ENCODE results near the gene CLEC18C.

DNA sequence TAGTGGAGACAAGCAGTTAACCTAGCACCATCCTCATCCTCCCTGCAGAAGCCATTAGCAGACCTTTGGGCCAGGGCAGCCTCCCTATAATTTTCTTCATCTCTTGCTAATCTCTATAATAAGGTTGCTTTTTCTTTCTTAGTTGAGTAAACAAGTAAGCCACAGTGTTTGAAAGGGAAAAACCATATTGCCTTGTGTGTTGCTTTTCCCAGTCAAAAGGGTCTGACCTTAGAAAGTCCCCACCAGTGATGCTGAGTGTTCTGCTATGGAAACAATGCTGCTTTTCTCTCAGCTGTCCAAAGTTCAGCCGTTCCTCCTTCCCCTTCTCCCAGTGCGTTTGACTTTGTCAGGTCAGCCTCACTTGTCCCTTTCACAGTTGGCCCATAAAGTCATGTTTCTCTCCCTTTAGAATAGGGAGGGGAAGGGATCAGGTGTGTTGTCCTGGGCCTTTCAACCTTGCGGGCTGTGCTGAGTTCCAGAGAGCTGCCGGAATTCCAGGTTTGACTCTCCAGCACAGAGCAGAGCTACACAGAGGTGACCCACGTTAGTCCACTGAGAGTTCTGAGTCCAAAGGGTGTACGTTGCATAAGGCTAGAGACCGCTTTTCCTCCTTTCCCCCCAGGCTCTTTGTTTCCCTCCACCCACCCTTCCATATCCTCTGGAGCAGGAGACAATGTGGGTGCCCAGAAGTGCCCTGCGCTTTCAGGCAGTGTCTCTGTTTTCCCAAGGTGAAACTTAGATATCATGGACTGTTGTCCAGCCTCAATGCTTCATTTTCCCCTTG is 15.9 kb upstream of the CLEC18C start:
- TF ChIP-seq, protein P1, sequence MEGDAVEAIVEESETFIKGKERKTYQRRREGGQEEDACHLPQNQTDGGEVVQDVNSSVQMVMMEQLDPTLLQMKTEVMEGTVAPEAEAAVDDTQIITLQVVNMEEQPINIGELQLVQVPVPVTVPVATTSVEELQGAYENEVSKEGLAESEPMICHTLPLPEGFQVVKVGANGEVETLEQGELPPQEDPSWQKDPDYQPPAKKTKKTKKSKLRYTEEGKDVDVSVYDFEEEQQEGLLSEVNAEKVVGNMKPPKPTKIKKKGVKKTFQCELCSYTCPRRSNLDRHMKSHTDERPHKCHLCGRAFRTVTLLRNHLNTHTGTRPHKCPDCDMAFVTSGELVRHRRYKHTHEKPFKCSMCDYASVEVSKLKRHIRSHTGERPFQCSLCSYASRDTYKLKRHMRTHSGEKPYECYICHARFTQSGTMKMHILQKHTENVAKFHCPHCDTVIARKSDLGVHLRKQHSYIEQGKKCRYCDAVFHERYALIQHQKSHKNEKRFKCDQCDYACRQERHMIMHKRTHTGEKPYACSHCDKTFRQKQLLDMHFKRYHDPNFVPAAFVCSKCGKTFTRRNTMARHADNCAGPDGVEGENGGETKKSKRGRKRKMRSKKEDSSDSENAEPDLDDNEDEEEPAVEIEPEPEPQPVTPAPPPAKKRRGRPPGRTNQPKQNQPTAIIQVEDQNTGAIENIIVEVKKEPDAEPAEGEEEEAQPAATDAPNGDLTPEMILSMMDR (conservative IDR thresholded peaks at IDR 0.05; ENCODE audit: low read depth, low read length): no peak
- no peak for TF ChIP-seq RCOR1 (IDR thresholded peaks at IDR 0.05; ENCODE audit: insufficient replicate concordance, low read length)
- no peak for TF ChIP-seq MAZ (IDR thresholded peaks at IDR 0.05; ENCODE audit: borderline replicate concordance, low read depth, low read length)
- TF ChIP-seq POLR2A (IDR thresholded peaks at IDR 0.05; ENCODE audit: low read depth, low read length): no peak
- TF ChIP-seq USF2 (IDR thresholded peaks at IDR 0.05; ENCODE audit: low read depth, low read length): no peak
- no peak for TF ChIP-seq SMC3 (IDR thresholded peaks at IDR 0.05; ENCODE audit: low read depth, low read length)
- TF ChIP-seq BHLHE40 (IDR thresholded peaks at IDR 0.05; ENCODE audit: low read depth, low read length): no peak
- TF ChIP-seq MAFK (IDR thresholded peaks at IDR 0.05; ENCODE audit: low read depth, low read length): no peak
- no peak for TF ChIP-seq RAD21 (IDR thresholded peaks at IDR 0.05; ENCODE audit: low read length)
- TF ChIP-seq, protein P2, sequence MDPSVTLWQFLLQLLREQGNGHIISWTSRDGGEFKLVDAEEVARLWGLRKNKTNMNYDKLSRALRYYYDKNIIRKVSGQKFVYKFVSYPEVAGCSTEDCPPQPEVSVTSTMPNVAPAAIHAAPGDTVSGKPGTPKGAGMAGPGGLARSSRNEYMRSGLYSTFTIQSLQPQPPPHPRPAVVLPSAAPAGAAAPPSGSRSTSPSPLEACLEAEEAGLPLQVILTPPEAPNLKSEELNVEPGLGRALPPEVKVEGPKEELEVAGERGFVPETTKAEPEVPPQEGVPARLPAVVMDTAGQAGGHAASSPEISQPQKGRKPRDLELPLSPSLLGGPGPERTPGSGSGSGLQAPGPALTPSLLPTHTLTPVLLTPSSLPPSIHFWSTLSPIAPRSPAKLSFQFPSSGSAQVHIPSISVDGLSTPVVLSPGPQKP (IDR thresholded peaks at IDR 0.05; ENCODE audit: borderline replicate concordance, low read depth, low read length): no peak
- no peak for TF ChIP-seq MXI1 (IDR thresholded peaks at IDR 0.05; ENCODE audit: borderline replicate concordance, low read depth, low read length)
- TF ChIP-seq CEBPB (IDR thresholded peaks at IDR 0.05; ENCODE audit: low read depth, low read length): no peak

All from IMR-90 (cell line).